ENCODE data around the gene VWF.
"Not testable (repeated sequence)": the region's sequence is repeated elsewhere in the genome, so short reads cannot be mapped to it uniquely, and the experiment has no call there.

Gene VWF

GRCh38 chr12:6143303-6143675 lies 18.8 kb upstream of the VWF start:
- DNase-seq, result no peak

- not testable (repeated sequence) for DNase-seq
Observed at GRCh38 chr12:6142368-6143302, 18.2 kb upstream of the VWF start.

- DNase-seq, result not testable (repeated sequence)
Observed at GRCh38 chr12:6141731-6142367, 17.4 kb upstream of the VWF start.

DNA sequence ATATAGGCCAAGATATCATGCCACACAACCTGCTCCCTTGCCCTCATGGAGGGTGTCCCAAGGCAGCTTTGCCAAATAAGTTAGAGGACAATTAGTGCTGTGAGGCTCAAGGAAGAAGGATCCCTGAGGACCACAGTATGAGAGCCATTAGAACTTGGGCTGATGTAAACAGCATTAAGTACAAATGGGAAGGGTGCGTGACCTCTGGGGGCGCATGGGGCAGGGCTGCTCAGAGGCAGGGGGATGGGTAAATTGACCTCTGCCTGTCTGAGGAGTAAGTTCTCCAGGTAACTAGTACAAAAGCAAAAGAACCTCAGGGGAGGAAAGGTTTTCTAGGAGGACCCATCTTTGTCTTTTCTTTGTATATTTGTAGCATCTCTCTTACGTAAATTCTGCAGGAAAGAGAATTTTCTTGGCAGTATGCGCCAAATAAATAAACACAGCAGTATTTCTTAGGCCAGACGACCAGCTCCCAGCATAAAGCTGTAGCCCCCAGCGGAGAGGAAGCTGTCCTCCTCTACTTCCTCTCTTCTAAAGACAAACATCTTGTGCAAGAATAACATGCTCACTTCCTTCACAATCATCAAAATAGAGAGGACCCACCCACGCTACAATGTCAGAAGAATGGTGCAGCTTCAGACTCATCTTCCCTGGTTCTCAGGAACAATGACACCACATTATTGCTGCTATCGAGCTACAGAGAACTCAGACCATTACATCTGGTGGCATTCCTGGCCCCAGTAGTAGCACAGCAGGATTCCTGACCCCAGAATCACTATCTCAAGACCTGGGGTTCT lies 16.4 kb upstream of the VWF start:
- DNase-seq, result peak; percentile 51

- DNase-seq, result no peak
Observed at GRCh38 chr12:6135071-6135470, 10.6 kb upstream of the VWF start.

- DNase-seq, result no peak
Observed at GRCh38 chr12:6133642-6134041, 9.2 kb upstream of the VWF start.

DNA sequence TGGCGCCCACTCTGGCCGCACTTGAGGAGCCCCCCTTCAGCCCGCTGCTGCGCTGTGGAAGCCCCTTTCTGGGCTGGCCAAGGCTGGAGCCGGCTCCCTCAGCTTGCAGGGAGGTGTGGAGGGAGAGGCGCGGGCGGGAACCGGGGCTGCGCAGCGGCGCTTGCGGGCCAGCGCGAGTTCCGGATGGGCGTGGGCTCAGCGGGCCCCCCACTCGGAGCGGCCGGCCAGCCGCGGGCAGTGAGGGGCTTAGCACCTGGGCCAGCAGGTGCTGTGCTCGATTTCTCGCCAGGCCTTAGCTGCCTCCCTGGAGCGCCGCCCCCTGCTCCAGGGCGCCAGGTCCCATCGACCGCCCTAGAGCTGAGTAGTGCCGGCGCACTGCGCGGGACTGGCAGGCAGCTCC lies 8.0 kb upstream of the VWF start:
- DNase-seq, result no peak

- DNase-seq, result no peak
Observed at GRCh38 chr12:6125310-6125608, 789 bp upstream of the VWF start.

DNA sequence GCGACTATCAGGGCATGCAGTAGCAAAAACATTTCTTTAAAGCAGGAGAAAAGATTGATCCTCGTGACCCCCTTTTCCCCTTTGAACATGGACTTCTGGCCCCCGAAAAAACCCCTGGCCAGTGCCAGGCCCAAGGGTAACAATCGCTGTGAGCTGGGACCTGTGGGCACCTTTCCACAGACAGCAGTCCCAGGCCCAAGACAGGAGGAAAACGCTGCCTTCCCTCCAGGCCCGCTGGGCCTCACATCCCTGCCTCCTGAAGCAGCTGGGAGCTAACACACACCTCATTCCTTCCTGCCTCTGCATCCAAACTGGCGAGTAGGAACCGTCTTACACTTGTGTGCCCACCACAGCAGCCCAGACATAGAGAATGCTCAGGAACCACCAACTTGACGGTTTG lies 1.2 kb downstream of the VWF start:
- DNase-seq, result no peak

DNA sequence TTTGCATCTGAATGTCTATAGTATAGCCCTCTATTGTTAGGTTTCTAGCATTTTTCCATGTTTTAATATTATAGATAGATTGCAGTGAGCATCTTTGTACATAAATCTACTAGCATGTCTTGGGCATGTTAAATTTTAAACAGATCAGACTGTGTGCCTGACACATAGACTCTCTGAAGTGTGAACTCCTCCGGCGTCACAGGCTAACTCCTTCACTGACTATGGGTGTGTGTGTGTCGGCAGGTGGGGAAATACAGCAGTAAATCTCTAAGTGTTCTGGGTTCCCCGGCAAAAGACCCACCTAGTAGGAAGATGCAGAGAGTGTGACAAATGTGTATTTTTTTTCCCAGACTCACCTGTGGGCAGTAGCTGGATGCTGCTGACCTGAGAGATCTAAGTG lies 2.3 kb downstream of the VWF start:
- no peak for DNase-seq

GRCh38 chr12:6120796-6121473 lies 3.5 kb downstream of the VWF start:
- DNase-seq, result no peak

- no peak for DNase-seq
Observed at GRCh38 chr12:6118891-6119568, 5.4 kb downstream of the VWF start.

- DNase-seq, result no peak
Observed at GRCh38 chr12:6116471-6117021, 7.9 kb downstream of the VWF start.

DNA sequence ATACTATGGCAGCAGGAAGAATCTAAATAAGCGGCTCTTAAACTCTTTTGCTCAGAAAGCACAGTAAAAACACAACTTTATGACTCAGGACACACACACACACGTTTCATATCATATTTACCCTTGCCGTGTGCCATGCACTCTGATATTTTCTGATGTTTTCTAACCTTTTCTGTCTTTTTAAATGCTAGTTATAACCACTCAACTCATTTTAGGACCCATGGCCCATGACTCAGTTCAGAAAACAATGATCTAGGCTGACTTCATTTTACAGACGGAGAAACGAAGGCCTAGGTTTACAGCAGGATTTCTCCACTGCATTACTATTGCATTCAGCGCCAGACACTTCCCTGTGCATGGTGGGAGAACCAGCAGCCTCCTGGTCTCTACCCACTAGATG lies 9.1 kb downstream of the VWF start:
- DNase-seq, result no peak

- no peak for DNase-seq
Observed at GRCh38 chr12:6114476-6114870, 10.0 kb downstream of the VWF start.

DNA sequence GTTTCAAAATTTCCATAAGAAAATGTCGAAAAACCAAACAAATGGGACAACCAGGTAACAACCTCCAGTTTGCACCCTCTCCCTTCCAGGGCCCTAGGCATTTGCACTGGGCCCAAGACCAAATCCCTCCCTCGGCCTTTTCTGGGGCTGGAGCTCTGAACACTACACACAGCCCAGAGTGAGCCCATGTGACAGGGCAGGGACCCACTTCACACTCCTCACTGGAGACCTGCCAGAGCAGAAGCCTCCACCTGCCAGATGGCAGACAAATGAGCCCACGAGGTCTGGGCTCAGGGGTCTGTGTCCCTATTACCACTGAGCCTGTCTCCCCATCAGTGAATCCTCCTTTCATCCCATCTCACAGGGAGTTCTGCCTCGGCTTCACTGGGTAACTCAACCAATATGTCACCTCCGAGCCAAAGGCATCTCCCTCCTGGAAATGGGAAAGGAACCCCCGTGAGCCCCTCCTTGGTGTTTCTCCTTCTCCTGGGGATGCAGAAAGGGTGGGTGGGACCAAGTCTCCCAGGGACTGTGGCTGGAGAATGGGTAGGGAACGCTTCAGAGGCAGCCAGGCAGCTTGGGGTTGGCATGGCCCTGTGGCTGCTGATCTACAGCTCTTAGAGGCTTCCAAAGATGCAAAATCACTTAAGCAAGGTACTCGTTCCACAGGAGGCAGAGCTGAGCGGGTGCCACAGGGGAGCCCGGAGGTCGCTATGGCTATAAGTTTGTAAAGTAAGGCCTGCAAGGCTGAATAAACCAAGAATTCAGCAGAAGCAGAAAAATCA lies 10.6 kb downstream of the VWF start:
- no peak for DNase-seq

DNA sequence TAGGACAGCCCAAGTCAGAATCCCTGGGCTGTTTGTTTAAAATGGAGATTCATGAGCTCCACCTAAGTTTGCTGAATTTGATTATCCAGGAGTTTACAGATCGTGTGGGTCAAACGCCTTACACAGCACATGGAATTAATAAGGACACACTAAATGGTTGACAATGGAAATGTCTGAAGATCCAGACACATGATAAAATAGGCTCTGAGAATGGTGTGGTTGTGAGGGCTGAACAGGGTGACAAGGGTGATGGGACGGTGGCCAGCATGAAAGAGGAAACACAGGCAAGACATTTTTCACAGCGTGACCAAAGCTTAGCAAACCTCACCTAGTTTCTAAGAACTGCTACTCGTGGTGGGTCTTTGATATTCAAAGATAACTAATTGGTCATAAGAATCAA lies 12.5 kb downstream of the VWF start:
- no peak for DNase-seq

DNA sequence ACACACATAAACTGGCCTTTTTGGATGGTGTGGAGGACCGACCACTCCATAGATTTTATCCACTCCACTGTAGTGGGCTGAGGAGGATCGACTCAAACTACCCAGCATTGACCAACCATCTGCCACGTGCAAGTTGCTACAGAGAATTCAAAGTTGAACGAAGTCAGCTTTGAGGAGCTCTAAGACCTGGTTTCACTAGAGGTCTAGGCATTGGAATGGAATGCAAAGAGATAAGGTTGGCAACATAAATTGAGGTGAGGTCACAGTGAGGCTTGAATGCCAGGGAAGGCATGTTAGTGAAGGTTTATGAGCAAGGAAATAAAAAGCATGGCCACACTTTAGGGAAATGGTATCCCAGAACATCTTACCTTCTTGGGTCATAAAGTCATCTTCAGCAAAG lies 14.5 kb downstream of the VWF start:
- DNase-seq, result no peak

- DNase-seq, result no peak
Observed at GRCh38 chr12:6106218-6106617, 18.3 kb downstream of the VWF start.

- no peak for DNase-seq
Observed at GRCh38 chr12:6104842-6105241, 19.6 kb downstream of the VWF start.

- no peak for DNase-seq
Observed at GRCh38 chr12:6104027-6104426, 20.4 kb downstream of the VWF start.

DNA sequence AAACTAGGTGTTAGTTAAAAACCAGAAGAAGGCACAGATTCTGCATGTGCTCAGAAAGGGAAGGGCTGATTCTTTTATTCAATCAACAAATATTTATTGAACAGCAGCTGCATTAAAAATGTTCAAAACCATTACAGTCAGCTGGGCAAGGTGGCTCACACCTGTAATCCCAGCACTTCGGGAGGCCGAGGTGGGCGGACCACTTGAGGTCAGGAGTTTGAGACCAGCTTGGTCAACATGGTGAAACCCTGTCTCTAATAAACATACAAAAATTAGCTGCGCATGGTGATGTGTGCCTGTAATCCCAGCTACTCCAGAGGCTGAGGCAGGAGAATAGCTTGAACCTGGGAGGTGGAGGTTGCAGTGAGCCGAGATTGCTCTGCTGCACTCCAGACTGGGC lies 22.4 kb downstream of the VWF start:
- not testable (repeated sequence) for DNase-seq

All from CD4-positive, alpha-beta T cell treated with Interleukin-4 for 4 hours (primary cell).